ENCODE results near the gene FOXP1. TPM values are rescaled to one million over a fixed set of nuclear protein-coding genes. Genes with fewer than 3 reads are reported as not detected.

The FOXP1 gene
- total and polyA plus RNA-seq, 8 donors: 12.3 to 215 (median 117) TPM

- WGBS, 5 donors: 43 to 63% (median 58%) methylated on average over 3 of the region's 3 CpGs
- Histone ChIP-seq H3K4me3 (no peak overlapping the region), H3K36me3 (peaks cover 0 to 3% (median 0%) of the 10 kb centered on the region in 4 donors), H3K9me3 (no peaks in the 10 kb centered on the region), H3K27ac (peak overlapping the region in 2 of 5 donors; percentile 2 to 12), H3K4me1 (peaks cover 33 to 97% (median 72%) of the 10 kb centered on the region in 4 donors), H3K27me3 (no peaks in the 10 kb centered on the region)
- TF ChIP-seq POLR2AphosphoS5 (IDR thresholded peaks at IDR 0.05): no peak
- TF ChIP-seq POLR2A (IDR thresholded peaks at IDR 0.05): no peak
- no peak for TF ChIP-seq EP300 (IDR thresholded peaks at IDR 0.05)
- TF ChIP-seq CTCF (IDR thresholded peaks at IDR 0.05): no peak
- no peak for DNase-seq
- intact Hi-C loops (cut with DNase I; ENCODE audit: low total_unique reads): no loop called here
These were observed 461.9 kb downstream of the FOXP1 start for GRCh38 chr3:71121429-71122167.

- H3K4me3 ChIP-seq: no peak overlapping the region
- DNase-seq: peak in 1 of 2 donors; percentile 44
- no peaks in the 10 kb centered on the region for H3K27me3 ChIP-seq
- H3K4me1 ChIP-seq: peaks cover 25 to 94% (median 67%) of the 10 kb centered on the region in 4 donors
- peak overlapping the region in 4 of 5 donors; percentile 62 to 73 (median 66) for H3K27ac ChIP-seq
- H3K36me3 ChIP-seq: peaks cover 0 to 3% (median 0%) of the 10 kb centered on the region in 4 donors
- intact Hi-C loops (cut with DNase I; ENCODE audit: low total_unique reads): no loop called here
- no peaks in the 10 kb centered on the region for H3K9me3 ChIP-seq
- TF ChIP-seq CTCF (IDR thresholded peaks at IDR 0.05) (no peak), EP300 (IDR thresholded peaks at IDR 0.05) (no peak), POLR2AphosphoS5 (IDR thresholded peaks at IDR 0.05) (no peak), POLR2A (IDR thresholded peaks at IDR 0.05) (no peak)
These were observed 463.5 kb downstream of the FOXP1 start for GRCh38 chr3:71120012-71120411.

GRCh38 chr3:71119171-71119570 is 464.4 kb downstream of the FOXP1 start:
- H3K27me3 ChIP-seq: no peaks in the 10 kb centered on the region
- TF ChIP-seq POLR2A (IDR thresholded peaks at IDR 0.05): no peak
- no peak for TF ChIP-seq EP300 (IDR thresholded peaks at IDR 0.05)
- DNase-seq: no peak
- H3K36me3 ChIP-seq: peaks cover 0 to 8% (median 3%) of the 10 kb centered on the region in 4 donors
- H3K9me3 ChIP-seq: no peaks in the 10 kb centered on the region
- peaks cover 25 to 94% (median 64%) of the 10 kb centered on the region in 4 donors for H3K4me1 ChIP-seq
- intact Hi-C loops (cut with DNase I; ENCODE audit: low total_unique reads): no loop called here
- 25 to 45% (median 38%) methylated on average over 2 of the region's 2 CpGs for WGBS, 5 donors
- peak overlapping the region; percentile 62 to 73 (median 68) for H3K27ac ChIP-seq
- no peak overlapping the region for H3K4me3 ChIP-seq

GRCh38 chr3:71118436-71118835 is 465.1 kb downstream of the FOXP1 start:
- peaks cover 25 to 91% (median 62%) of the 10 kb centered on the region in 4 donors for H3K4me1 ChIP-seq
- WGBS, 5 donors: 87 to 93% (median 90%) methylated on average over 4 of the region's 4 CpGs
- H3K27ac ChIP-seq: peak overlapping the region in 2 of 5 donors; percentile 62 to 68
- H3K9me3 ChIP-seq: no peaks in the 10 kb centered on the region
- H3K27me3 ChIP-seq: no peaks in the 10 kb centered on the region
- TF ChIP-seq POLR2A (IDR thresholded peaks at IDR 0.05): no peak
- no peak for TF ChIP-seq EP300 (IDR thresholded peaks at IDR 0.05)
- no peak for TF ChIP-seq POLR2AphosphoS5 (IDR thresholded peaks at IDR 0.05)
- TF ChIP-seq CTCF (IDR thresholded peaks at IDR 0.05): no peak
- H3K36me3 ChIP-seq: peaks cover 0 to 8% (median 4%) of the 10 kb centered on the region in 4 donors
- intact Hi-C loops (cut with DNase I; ENCODE audit: low total_unique reads): no loop called here
- H3K4me3 ChIP-seq: no peak overlapping the region
- no peak for DNase-seq
